ENCODE results near the gene AATF.

AATF gene

DNA sequence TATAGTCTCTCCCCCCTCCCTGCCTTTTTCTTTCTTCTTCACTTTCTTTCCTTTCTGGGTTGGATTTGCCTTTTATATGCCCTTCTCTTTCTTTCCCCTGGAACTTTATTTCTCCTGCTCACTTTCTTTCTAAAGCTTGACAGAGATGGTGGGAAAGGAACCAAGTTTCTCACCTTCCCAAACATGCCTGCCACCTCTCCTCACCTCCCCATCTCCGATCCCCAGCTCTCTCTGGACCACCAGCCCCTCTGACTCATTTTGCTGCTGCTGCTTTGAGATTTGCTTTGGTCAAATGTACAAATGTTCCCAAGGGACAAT is 18.2 kb upstream of the AATF start:
- ChIA-PET CTCF (no interaction called here), POLR2A (interaction anchor here (0.6 to 1.0 kb wide), 2 partner anchors 16 to 23 kb away, joined by 3 read pairs; no protein-coding TSS in a partner anchor)
- DNase-seq (ENCODE audit: extremely low spot score): no peak
- TF ChIP-seq ELF4 (IDR thresholded peaks at IDR 0.05): no peak
- TF ChIP-seq SUZ12 (IDR thresholded peaks at IDR 0.05): no peak
- TF ChIP-seq BHLHE40 (IDR thresholded peaks at IDR 0.05; ENCODE audit: borderline replicate concordance): no peak
- no peak for TF ChIP-seq LEF1 (IDR thresholded peaks at IDR 0.05; ENCODE audit: borderline replicate concordance)
- no peak for TF ChIP-seq CTBP1 (IDR thresholded peaks at IDR 0.05; ENCODE audit: borderline replicate concordance)
- no peak for TF ChIP-seq HDGF (IDR thresholded peaks at IDR 0.05; ENCODE audit: borderline replicate concordance)
- TF ChIP-seq L3MBTL2 (conservative IDR thresholded peaks at IDR 0.05): no peak
- TF ChIP-seq, protein P1, sequence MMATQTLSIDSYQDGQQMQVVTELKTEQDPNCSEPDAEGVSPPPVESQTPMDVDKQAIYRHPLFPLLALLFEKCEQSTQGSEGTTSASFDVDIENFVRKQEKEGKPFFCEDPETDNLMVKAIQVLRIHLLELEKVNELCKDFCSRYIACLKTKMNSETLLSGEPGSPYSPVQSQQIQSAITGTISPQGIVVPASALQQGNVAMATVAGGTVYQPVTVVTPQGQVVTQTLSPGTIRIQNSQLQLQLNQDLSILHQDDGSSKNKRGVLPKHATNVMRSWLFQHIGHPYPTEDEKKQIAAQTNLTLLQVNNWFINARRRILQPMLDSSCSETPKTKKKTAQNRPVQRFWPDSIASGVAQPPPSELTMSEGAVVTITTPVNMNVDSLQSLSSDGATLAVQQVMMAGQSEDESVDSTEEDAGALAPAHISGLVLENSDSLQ (IDR thresholded peaks at IDR 0.05): no peak
- TF ChIP-seq ZNF384 (IDR thresholded peaks at IDR 0.05): no peak
- no peak for TF ChIP-seq SP1 (IDR thresholded peaks at IDR 0.05)
- no peak for TF ChIP-seq FOXM1 (IDR thresholded peaks at IDR 0.05; ENCODE audit: borderline replicate concordance)
- TF ChIP-seq FOXA1 (IDR thresholded peaks at IDR 0.05): no peak
- no peak for TF ChIP-seq TARDBP (IDR thresholded peaks at IDR 0.05)
- no peak for TF ChIP-seq NFRKB (IDR thresholded peaks at IDR 0.05)
- no peak for TF ChIP-seq ARNT (IDR thresholded peaks at IDR 0.05)
- no peak for TF ChIP-seq FOXK2 (IDR thresholded peaks at IDR 0.05)

DNA sequence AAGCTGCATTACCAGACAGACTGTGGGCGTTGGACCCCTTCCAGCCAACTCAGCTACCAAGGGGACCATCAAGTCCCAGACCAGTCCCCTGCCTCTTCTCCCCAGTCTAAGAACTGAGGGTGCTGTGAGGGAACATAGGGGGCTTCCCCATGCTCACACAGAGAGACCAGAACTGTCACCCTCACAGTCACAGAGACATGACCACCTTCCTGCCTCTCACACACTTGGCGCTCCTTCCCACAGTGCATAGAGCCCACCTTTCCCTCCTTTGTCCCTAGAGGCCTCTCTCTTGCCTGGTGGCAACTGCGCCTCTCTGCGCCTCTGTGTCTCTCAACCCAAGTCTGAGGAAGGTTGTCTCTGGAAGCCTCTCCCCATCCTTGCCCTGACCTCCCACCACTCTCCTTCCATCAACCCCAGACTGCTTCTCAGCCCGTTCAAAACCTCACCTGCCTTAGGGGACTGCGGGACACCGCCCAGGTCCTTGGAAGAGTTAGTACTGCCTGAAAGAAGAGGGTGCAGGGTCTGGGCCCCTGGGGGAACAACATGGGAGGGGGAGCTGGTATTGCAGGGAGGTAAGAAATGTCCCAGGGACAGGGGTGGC is 17.6 kb upstream of the AATF start:
- ChIA-PET CTCF (interaction anchor here (1.0 kb wide), 1 partner anchor 9 kb away, joined by 3 read pairs; no protein-coding TSS in a partner anchor), POLR2A (interaction anchor here (0.8 to 1.0 kb wide), 2 partner anchors 10 to 17 kb away, joined by 3 read pairs; no protein-coding TSS in a partner anchor)
- no peak for DNase-seq (ENCODE audit: extremely low spot score)
- no peak for TF ChIP-seq FOXA1 (IDR thresholded peaks at IDR 0.05)
- no peak for TF ChIP-seq SUZ12 (IDR thresholded peaks at IDR 0.05)
- TF ChIP-seq, protein P1 (IDR thresholded peaks at IDR 0.05): no peak
- TF ChIP-seq FOXK2 (IDR thresholded peaks at IDR 0.05): no peak
- TF ChIP-seq FOXM1 (IDR thresholded peaks at IDR 0.05; ENCODE audit: borderline replicate concordance): no peak
- TF ChIP-seq CTBP1 (IDR thresholded peaks at IDR 0.05; ENCODE audit: borderline replicate concordance): no peak
- TF ChIP-seq SP1 (IDR thresholded peaks at IDR 0.05): no peak
- TF ChIP-seq NFRKB (IDR thresholded peaks at IDR 0.05): no peak
- no peak for TF ChIP-seq ELF4 (IDR thresholded peaks at IDR 0.05)
- no peak for TF ChIP-seq HDGF (IDR thresholded peaks at IDR 0.05; ENCODE audit: borderline replicate concordance)
- TF ChIP-seq LEF1 (IDR thresholded peaks at IDR 0.05; ENCODE audit: borderline replicate concordance): no peak
- no peak for TF ChIP-seq ZNF384 (IDR thresholded peaks at IDR 0.05)
- no peak for TF ChIP-seq L3MBTL2 (conservative IDR thresholded peaks at IDR 0.05)
- no peak for TF ChIP-seq ARNT (IDR thresholded peaks at IDR 0.05)

DNA sequence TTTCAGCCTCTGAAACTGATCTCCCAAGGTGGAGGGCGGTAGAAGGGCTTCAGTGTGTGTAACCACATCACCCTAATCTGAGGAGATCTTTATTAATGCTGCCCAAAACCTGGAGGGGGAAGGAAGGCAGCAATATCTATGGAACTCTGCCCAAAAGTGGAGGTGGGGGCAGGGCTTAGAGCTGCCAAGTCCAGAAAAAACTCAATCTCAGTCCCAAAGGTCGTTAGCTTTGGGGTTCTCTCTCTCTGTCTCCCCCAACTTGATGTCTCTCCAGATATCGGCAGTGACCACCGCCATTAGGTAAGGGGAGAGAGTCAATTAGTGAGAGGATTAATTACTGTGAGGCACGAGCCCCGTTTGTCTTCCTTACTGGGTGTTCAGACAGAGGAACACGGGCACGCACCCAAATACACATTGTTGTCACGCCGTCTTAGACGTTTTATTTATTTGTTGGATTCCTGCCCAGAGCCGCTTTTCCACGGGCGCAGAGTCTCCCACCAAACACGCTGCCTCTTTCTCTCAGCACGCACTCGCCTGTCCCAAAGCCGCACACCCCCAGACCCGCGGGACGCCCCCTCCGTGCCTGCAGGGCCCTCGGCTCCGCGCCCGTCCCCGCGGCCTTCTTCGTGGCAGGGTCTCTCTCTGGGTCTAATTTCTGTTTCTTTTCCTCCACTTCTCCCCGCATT is 16.9 kb upstream of the AATF start:
- TF ChIP-seq LEF1 (IDR thresholded peaks at IDR 0.05; ENCODE audit: borderline replicate concordance) (no peak), HDGF (IDR thresholded peaks at IDR 0.05; ENCODE audit: borderline replicate concordance) (no peak), L3MBTL2 (conservative IDR thresholded peaks at IDR 0.05) (no peak), SP1 (IDR thresholded peaks at IDR 0.05) (no peak), TARDBP (IDR thresholded peaks at IDR 0.05) (no peak), SUZ12 (IDR thresholded peaks at IDR 0.05) (no peak), CTBP1 (IDR thresholded peaks at IDR 0.05; ENCODE audit: borderline replicate concordance) (no peak), ELF4 (IDR thresholded peaks at IDR 0.05) (no peak), ARNT (IDR thresholded peaks at IDR 0.05) (no peak), FOXA1 (IDR thresholded peaks at IDR 0.05) (no peak)
- TF ChIP-seq, protein P1 (IDR thresholded peaks at IDR 0.05): no peak
- POLR2A ChIA-PET: interaction anchor here (0.8 kb wide), 1 partner anchor 11 kb away, joined by 3 read pairs; no protein-coding TSS in a partner anchor
- CTCF ChIA-PET: interaction anchor here (1.0 kb wide), 1 partner anchor 9 kb away, joined by 3 read pairs; no protein-coding TSS in a partner anchor
- DNase-seq (ENCODE audit: extremely low spot score): no peak

DNA sequence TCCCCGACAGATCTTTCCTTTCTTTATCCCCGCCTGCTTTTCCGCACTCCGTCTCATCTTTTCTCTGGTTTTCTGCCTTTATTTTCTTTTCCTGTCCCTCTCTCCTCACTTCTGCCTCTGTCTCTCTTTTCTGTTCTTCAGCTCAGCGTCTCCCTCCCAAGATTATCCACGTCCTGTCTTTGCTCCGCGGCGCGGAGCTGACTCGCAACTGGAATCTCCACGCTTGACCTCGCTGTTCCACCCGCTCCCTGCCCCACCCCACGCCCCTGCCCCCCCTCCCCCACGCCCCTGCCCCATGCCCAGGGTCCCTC is 16.4 kb upstream of the AATF start:
- POLR2A ChIA-PET: no interaction called here
- CTCF ChIA-PET: interaction anchor here (1.0 kb wide), 1 partner anchor 10 kb away, joined by 3 read pairs; no protein-coding TSS in a partner anchor
- TF ChIP-seq L3MBTL2 (conservative IDR thresholded peaks at IDR 0.05): no peak
- no peak for TF ChIP-seq BHLHE40 (IDR thresholded peaks at IDR 0.05; ENCODE audit: borderline replicate concordance)
- TF ChIP-seq, protein P1 (IDR thresholded peaks at IDR 0.05): no peak
- TF ChIP-seq ARNT (IDR thresholded peaks at IDR 0.05): no peak
- no peak for DNase-seq (ENCODE audit: extremely low spot score)

DNA sequence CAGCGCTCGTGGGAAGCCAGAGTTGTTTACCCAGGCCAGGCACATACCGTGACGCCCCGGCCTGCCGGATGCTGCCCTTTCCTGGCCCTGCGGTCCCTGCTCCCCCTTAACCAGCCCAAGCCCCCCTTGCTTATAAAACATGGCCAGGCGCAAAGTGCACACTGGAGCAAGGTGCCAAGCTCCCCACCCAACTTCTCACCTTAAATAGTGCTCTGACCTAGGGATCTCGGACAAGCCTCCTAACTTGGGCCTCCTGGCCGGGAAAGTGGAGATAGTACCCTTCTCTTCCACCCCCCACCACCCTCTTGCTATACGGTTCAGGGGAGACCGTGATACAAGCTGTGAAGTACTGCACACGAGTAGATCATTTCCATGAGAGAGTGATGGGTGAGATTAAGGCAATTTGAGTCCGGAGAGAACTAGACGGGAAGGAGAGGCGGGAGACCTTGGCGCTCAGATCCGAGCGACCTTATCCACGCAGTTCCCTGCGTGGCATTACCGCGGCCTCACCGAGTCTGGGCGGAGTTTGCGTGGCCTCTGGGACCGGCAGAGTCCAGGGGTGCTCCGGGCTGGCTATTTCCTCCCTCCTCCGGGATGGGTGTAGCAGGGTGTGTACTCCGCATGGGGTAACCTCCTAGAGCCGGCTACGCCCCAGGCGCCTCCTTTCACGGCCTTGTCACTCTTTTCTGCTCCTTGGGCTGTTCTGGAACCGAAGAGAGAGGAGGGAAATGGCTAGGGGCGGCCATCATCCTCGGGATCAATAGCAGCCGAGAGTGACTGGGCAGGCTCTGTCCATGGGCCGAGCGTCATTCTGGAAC is 15.9 kb upstream of the AATF start:
- no peak for DNase-seq (ENCODE audit: extremely low spot score)
- ChIA-PET POLR2A (interaction anchor here (0.8 kb wide), 1 partner anchor 16 kb away, joined by 3 read pairs; the partner anchor contains the start of gene AATF), CTCF (no interaction called here)
- TF ChIP-seq, protein P1 (IDR thresholded peaks at IDR 0.05): no peak
- no peak for TF ChIP-seq TARDBP (IDR thresholded peaks at IDR 0.05)
